Measurements from ENCODE around the gene ARHGAP15. TPM values are rescaled to one million over a fixed set of nuclear protein-coding genes. Genes with fewer than 3 reads are reported as not detected.
A peak's percentile ranks its signal among the peaks of the same experiment; 100 is the strongest.

ARHGAP15 gene
- polyA plus RNA-seq, 1 donor from 2014 or later: 190 TPM

DNA sequence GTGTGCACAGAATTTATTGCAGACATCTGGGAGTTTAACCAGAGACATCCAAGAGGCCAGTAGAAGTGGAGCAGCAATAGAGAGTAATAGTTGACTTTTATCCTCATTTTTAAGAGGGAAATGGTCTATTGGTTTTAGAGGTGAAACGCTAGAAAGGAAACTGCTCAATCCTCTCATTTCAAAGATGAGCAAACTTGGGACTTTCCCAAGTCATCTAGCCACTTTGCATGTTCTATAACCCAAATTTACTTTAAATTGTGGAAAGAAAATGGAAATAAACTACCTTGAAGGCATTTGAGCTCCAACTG lies 601.7 kb downstream of the ARHGAP15 start:
- no peaks in the 10 kb centered on the region for H3K27me3 Mint-ChIP-seq
- H3K4me3 Mint-ChIP-seq: peak overlapping the region in 1 of 4 donors; percentile 51
- H3K4me1 Mint-ChIP-seq: peaks cover 17 to 27% (median 25%) of the 10 kb centered on the region in 3 donors
- H3K9me3 Mint-ChIP-seq: no peaks in the 10 kb centered on the region
- peak overlapping the region in 1 of 3 donors; percentile 4 for H3K27ac Mint-ChIP-seq
- peaks cover 10% of the 10 kb centered on the region for H3K36me3 Mint-ChIP-seq

DNA sequence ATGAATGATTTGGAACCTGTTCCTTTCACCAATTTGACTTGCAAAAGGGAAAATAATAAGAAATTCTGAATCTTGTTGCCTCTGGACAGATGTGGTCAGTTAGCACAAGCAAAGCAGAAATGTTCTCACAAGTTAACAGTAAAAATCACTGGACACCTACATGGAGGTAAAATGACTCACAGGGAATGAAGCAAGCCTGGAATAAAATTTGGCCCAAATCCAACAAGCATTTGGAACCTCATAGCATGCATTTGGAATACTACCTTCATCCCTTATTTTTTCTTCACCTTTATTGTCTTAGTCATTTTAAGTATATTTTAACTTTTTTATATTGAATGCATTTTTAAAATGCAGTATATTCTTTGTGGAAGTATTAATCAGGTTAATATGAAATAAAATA lies 602.9 kb downstream of the ARHGAP15 start:
- Mint-ChIP-seq H3K36me3 (peaks cover 12% of the 10 kb centered on the region), H3K27me3 (no peaks in the 10 kb centered on the region), H3K9me3 (no peaks in the 10 kb centered on the region), H3K4me1 (peaks cover 17 to 27% (median 23%) of the 10 kb centered on the region in 3 donors), H3K27ac (no peak overlapping the region), H3K4me3 (no peak overlapping the region)

DNA sequence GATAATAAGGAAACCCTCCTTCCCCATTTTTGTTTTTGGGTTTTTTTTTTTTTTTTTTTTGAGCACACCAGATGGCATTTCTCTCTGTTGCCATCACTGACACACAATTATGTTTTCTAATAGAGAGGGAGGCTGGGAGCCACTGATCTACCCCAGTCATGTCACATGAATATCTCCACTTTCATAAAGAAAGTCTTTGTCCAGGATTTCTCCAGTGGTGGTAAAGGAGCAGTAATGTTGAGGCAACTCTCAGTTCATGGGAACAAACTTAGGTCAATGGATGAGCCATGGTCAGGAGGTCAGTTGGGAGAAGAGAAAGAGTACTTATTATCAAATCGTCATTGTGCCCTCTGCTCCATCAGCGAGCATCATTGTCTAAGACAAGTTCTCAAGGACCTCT lies 603.7 kb downstream of the ARHGAP15 start:
- H3K4me1 Mint-ChIP-seq: peaks cover 17 to 27% (median 22%) of the 10 kb centered on the region in 3 donors
- H3K9me3 Mint-ChIP-seq: no peaks in the 10 kb centered on the region
- peaks cover 9% of the 10 kb centered on the region for H3K36me3 Mint-ChIP-seq
- no peak overlapping the region for H3K27ac Mint-ChIP-seq
- no peaks in the 10 kb centered on the region for H3K27me3 Mint-ChIP-seq
- H3K4me3 Mint-ChIP-seq: no peak overlapping the region

DNA sequence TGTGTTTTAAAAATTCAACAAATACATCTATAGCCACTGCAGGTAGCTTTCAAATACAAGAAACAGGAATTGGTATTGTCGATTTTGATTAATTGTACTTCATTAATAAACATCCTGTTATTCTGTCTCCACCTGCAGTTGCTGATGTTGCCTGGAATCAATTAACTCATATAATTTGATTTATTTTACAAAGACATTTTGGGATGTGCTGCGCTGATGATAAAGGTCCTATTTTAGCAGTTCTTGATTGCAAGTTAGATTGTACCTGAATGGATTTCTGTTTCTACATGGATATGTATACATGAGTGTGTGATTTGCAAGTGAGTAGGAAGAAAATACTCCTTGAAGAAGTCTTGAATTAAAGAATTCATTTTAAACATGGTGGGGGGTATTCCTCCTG lies 605.3 kb downstream of the ARHGAP15 start:
- Mint-ChIP-seq H3K4me3 (no peak overlapping the region), H3K9me3 (no peaks in the 10 kb centered on the region), H3K27ac (no peak overlapping the region), H3K36me3 (peaks cover 8% of the 10 kb centered on the region), H3K4me1 (peaks cover 16 to 19% (median 17%) of the 10 kb centered on the region in 3 donors), H3K27me3 (no peaks in the 10 kb centered on the region)

DNA sequence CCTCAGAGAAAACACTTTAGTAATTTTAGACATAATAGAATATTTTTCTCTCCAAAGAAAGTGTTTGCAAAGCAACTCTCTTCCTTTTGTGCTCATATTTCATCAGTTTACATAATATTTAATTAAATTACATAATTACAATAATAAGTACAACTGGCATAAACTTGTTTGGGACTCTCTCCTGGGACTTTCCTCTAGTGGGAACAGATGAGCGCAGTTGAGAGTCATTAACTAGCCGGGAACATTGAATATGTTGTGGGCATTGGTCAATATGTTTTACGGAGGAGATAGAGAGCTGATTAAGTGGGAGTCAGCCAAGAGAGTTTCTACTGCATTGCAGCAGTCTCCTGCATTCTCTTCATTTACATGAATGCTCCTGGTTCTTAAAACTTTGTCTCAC lies 607.7 kb downstream of the ARHGAP15 start:
- Mint-ChIP-seq H3K4me3 (no peak overlapping the region), H3K27ac (no peak overlapping the region), H3K27me3 (no peaks in the 10 kb centered on the region), H3K4me1 (peaks cover 0 to 6% (median 0%) of the 10 kb centered on the region in 3 donors), H3K9me3 (no peaks in the 10 kb centered on the region), H3K36me3 (peaks cover 10% of the 10 kb centered on the region)

DNA sequence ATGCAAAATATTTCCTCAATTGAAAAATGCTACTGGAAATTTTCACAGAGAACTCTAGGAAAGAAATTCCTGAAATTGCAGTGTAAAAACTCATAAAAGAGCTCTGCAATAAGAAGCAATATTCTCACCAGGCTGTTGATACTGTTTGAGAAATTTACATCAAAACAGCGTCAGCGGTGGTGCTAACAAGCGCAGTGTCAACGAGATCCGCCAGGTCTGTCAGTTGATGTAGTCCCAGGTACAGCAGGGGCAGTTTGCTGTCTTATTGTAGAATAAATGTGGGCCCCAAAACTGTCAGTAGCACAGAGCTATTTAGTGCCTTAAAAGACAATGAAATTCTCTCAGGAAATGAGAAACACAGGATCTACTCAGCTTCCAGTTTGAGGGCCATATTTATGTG lies 611.2 kb downstream of the ARHGAP15 start:
- Mint-ChIP-seq H3K27me3 (no peaks in the 10 kb centered on the region), H3K4me3 (no peak overlapping the region), H3K9me3 (no peaks in the 10 kb centered on the region), H3K4me1 (peaks cover 0 to 4% (median 0%) of the 10 kb centered on the region in 3 donors), H3K27ac (no peak overlapping the region), H3K36me3 (peaks cover 13% of the 10 kb centered on the region)

DNA sequence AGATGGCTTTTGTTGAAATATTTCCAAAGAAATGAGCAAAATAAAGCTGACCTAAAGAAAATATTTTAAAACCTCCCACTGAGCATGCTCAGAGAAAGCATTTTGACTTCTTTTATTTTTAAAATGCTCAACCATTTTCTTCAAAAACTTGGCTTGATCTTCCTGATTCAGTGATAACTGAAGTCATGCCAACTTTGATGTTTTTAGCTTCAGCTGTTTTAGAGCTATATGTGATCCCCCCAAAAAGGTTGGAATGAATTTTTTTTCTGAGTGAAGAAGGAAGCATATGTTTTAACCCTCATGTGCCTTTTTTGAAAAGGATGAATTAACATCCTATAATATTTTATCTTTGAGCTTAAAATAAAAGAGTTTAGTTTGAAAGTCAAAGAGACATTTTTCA lies 612.0 kb downstream of the ARHGAP15 start:
- H3K36me3 Mint-ChIP-seq: peaks cover 14% of the 10 kb centered on the region

DNA sequence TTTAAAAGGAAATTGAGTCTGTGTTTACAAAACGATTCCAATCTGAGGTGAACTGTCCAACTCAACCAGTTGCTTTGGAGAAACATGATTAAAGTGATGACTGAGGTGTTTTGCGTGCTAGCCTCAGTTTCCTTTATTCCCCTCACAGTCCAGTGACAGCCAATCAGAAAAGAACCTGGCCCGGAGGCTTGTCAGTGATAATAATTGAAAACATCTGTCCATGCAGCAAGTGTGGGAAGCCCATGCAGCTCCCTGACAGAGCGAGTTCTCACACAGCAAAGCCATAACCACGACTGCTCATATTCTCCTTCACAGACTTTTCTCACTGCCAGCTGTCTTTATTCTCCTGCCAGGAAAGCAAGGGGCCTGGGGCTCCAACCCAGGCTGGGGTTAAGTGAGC lies 613.4 kb downstream of the ARHGAP15 start:
- H3K27ac Mint-ChIP-seq: no peak overlapping the region
- H3K4me1 Mint-ChIP-seq: peaks cover 0 to 4% (median 0%) of the 10 kb centered on the region in 3 donors
- H3K36me3 Mint-ChIP-seq: peaks cover 12% of the 10 kb centered on the region

More for the DNA sequence above, 612.0 kb downstream of the ARHGAP15 start:
- no peaks in the 10 kb centered on the region for H3K9me3 Mint-ChIP-seq
- no peaks in the 10 kb centered on the region for H3K27me3 Mint-ChIP-seq
- no peak overlapping the region for H3K4me3 Mint-ChIP-seq
- H3K27ac Mint-ChIP-seq: no peak overlapping the region
- H3K4me1 Mint-ChIP-seq: peaks cover 0 to 4% (median 0%) of the 10 kb centered on the region in 3 donors

DNA sequence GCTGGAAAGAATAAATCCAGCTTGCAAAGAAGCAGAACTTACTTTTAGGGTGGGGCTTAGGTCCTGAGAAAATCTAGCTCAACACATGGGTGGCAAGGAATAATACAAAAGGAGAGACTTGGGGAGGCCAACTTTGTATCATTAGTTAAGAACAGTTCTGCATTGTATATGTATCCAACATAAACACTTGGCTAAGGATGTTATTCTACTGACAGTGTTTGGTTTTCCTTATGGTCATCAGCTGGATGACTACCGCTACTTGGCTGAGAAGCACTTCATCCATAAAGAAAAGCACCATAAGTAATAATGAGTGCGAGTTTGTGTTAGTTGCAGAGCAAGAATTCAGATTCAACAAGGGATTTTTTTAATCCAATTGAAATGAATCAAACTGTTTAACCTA lies 614.9 kb downstream of the ARHGAP15 start:
- H3K36me3 Mint-ChIP-seq: peaks cover 12% of the 10 kb centered on the region
- no peaks in the 10 kb centered on the region for H3K4me1 Mint-ChIP-seq
- peak overlapping the region in 1 of 3 donors; percentile 72 for H3K27ac Mint-ChIP-seq
- H3K9me3 Mint-ChIP-seq: no peaks in the 10 kb centered on the region
- no peak overlapping the region for H3K4me3 Mint-ChIP-seq
- no peaks in the 10 kb centered on the region for H3K27me3 Mint-ChIP-seq

More for the DNA sequence above, 613.4 kb downstream of the ARHGAP15 start:
- Mint-ChIP-seq H3K4me3 (no peak overlapping the region), H3K27me3 (no peaks in the 10 kb centered on the region), H3K9me3 (no peaks in the 10 kb centered on the region)

DNA sequence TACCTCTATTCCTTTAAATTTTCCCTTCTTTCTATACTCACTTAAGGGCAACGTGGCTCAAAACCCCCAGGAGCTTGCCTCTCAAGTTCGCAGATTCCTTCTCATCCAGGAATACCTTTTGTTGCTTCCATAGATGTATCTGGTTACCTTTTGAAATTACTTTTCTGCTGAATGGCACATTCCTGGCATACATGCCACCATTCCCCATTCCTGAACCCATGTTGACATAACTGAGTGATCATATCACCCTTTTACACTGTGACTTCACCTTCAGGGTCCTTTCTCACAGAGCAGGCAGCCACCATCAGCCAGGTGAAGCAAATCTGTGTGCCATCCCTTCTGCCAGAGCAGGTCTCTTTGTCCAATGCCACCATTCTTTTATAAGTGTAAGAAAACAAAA lies 615.8 kb downstream of the ARHGAP15 start:
- H3K4me3 Mint-ChIP-seq: no peak overlapping the region
- peaks cover 8% of the 10 kb centered on the region for H3K36me3 Mint-ChIP-seq
- no peaks in the 10 kb centered on the region for H3K9me3 Mint-ChIP-seq
- no peaks in the 10 kb centered on the region for H3K4me1 Mint-ChIP-seq
- H3K27me3 Mint-ChIP-seq: no peaks in the 10 kb centered on the region
- H3K27ac Mint-ChIP-seq: no peak overlapping the region

DNA sequence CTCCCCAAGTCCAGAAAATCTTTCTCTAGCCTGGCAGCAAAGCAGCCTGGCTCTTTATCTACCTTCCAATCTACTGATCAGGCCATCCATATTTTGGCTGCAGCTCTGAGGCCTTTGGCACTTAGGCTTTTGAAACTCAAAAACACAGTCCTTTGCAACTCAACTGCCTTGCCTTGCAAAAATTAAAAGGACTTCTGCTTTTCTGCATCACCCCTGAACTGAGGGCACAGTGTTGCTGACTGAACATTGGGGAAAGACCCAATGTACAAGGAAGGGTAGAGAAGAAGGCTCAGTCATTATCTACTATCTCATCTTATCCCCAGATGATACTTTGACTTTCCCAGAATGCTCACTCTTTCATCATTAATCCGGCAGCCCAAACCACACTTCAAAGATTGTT lies 625.5 kb downstream of the ARHGAP15 start:
- no peaks in the 10 kb centered on the region for H3K27me3 Mint-ChIP-seq
- no peaks in the 10 kb centered on the region for H3K4me1 Mint-ChIP-seq
- H3K36me3 Mint-ChIP-seq: peaks cover 17% of the 10 kb centered on the region
- H3K4me3 Mint-ChIP-seq: no peak overlapping the region
- no peaks in the 10 kb centered on the region for H3K9me3 Mint-ChIP-seq
- no peak overlapping the region for H3K27ac Mint-ChIP-seq

DNA sequence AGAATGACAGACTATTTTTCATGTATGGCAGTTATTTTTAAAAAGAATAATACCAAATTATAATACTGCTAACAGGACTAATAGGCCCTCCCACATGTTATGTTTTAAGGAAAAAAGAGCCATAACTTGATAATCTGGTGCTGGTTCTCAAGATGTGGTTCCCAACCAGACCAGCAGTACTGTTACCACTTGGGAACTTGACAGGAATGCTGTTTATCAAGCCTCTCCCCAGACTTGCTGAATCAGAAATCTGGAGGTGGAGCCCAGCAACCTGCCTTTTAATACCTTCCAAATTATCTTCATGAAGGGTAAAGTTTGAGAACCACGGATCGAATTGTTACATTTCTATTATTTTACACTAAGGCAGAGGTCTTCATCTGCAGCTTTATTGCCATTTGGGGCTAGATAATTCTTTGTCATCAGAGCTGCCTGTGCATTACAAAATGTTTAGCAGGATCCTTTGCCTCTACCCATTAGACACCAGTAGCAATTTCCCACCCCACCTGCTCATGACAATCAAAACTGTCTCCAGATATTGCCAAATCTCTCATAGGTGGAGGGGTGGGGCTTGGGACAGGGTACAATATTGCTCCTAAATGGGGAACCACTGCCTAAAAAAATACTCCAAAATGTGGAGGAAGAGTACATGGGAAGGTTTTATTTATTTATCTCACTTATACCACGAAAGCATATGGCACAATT lies 629.6 kb downstream of the ARHGAP15 start:
- peaks cover 0 to 4% (median 0%) of the 10 kb centered on the region in 3 donors for H3K9me3 Mint-ChIP-seq
- H3K27ac Mint-ChIP-seq: no peak overlapping the region
- no peak overlapping the region for H3K4me3 Mint-ChIP-seq

DNA sequence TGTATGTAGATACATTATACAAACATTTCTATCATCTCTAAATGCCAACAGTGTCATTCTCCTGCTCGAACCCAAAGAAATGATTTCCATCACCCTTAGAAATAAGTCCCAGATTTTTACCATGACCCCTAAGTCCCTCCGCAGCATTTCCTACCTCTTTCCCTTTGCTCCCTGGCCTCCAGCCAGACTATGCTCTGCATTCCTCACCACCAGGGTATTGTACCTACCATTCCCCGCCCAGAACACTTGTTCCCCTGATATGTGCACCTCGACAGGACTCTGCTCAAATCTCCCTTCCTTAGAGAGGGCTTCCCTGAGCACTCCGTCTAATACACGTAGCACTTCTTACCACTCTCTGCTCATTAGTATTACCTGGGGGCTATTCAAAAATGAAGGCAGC lies 630.2 kb downstream of the ARHGAP15 start:
- no peak overlapping the region for H3K4me3 Mint-ChIP-seq
- H3K36me3 Mint-ChIP-seq: peaks cover 8% of the 10 kb centered on the region
- no peaks in the 10 kb centered on the region for H3K27me3 Mint-ChIP-seq
- peaks cover 0 to 3% (median 0%) of the 10 kb centered on the region in 3 donors for H3K4me1 Mint-ChIP-seq
- no peak overlapping the region for H3K27ac Mint-ChIP-seq
- H3K9me3 Mint-ChIP-seq: peaks cover 0 to 4% (median 0%) of the 10 kb centered on the region in 3 donors

More for the DNA sequence above, 629.6 kb downstream of the ARHGAP15 start:
- H3K36me3 Mint-ChIP-seq: peaks cover 5% of the 10 kb centered on the region
- H3K4me1 Mint-ChIP-seq: peaks cover 0 to 3% (median 0%) of the 10 kb centered on the region in 3 donors
- no peaks in the 10 kb centered on the region for H3K27me3 Mint-ChIP-seq

DNA sequence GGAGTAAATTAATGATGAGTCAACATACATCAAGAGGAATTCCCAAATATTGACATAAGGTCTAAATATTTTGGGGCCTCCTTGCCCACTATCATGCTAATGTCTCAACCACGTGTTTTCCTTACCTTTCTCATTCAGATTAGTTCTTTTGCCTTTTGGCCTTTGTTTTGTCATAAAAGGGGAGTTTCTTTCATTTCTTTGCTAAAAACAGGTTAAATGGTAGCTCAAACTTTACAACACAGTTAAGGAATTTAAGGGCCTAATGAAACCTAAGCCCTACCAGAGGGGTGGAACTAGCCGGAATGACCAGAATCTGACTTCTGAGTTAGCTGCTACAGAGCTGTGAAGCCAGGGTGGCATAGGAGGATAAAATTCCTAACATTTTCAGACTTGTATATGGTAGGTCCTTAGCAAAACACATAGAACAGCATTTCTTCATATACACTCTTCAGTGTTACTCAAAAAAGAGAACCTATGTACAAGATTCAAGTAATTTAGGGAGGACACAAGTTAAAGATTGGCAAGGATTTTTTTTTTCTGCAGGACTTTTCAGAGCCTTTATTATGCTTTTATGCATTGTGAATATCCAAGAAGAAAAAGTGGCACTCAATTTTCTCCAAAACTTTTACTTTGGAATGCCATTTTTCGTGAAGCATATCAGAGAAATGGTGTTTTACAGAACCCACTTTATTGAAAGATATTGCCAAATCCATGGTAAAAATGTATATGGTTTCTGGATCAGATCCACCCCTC lies 633.1 kb downstream of the ARHGAP15 start:
- H3K27me3 Mint-ChIP-seq: no peaks in the 10 kb centered on the region
- peaks cover 0 to 4% (median 0%) of the 10 kb centered on the region in 3 donors for H3K9me3 Mint-ChIP-seq
- no peak overlapping the region for H3K27ac Mint-ChIP-seq
- peaks cover 0 to 3% (median 0%) of the 10 kb centered on the region in 3 donors for H3K4me1 Mint-ChIP-seq
- no peak overlapping the region for H3K4me3 Mint-ChIP-seq
- peaks cover 11% of the 10 kb centered on the region for H3K36me3 Mint-ChIP-seq

DNA sequence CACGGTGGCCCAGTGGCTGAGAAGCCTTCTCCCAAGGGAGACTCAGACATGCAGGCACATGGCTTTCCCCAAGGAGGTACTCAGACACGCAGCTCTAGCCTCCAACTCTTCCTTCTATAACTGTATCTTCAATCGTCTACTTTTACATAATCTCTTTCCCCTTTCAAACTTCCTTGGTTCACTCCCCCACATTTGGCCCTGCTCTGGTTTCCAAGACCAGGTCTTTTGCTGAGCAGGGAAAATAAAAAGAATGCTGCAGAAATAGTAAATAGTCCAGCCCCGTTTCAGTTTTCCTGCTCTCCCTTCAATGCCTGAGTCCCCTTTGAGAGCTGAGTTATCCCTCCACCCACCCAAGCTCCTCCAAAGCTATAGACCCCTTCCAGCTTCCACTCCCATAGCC lies 635.0 kb downstream of the ARHGAP15 start:
- peaks cover 0 to 4% (median 0%) of the 10 kb centered on the region in 3 donors for H3K9me3 Mint-ChIP-seq
- H3K27ac Mint-ChIP-seq: peak overlapping the region in 1 of 3 donors; percentile 26
- peaks cover 18% of the 10 kb centered on the region for H3K36me3 Mint-ChIP-seq
- peaks cover 0 to 3% (median 0%) of the 10 kb centered on the region in 3 donors for H3K4me1 Mint-ChIP-seq
- H3K4me3 Mint-ChIP-seq: no peak overlapping the region
- no peaks in the 10 kb centered on the region for H3K27me3 Mint-ChIP-seq

Measured in IgD-negative memory B cell (primary cell).